ENCODE data around the gene GJC1. TPM values are rescaled to one million over a fixed set of nuclear protein-coding genes. Genes with fewer than 3 reads are reported as not detected.

GJC1 gene
- total RNA-seq = 109 TPM

GRCh38 chr17:44829523-44830358 lies at the start of gene GJC1:
TSS of gene GJC1 (minus strand) at chr17:44830287. CDS start at chr17:44805817, 24,470 bp downstream.

GRCh38 chr17:44847586-44847985 lies 17.5 kb upstream of the GJC1 start, which contains the start of gene HIGD1B:
TSS of gene HIGD1B (plus strand) at chr17:44847883. CDS start at chr17:44848153, 270 bp downstream.

GRCh38 chr17:44758414-44759085 lies 71.5 kb downstream of the GJC1 start, which contains the start of gene ADAM11:
TSS of gene ADAM11 (plus strand) at chr17:44758988. CDS start at chr17:44759200, 212 bp downstream.

Other genes starting within 250 kb of the GJC1 start
- 0.31 TPM for gene MEIOC, start 173.8 kb downstream of the GJC1 start, total RNA-seq
- gene CCDC43, start 140.5 kb downstream of the GJC1 start, total RNA-seq = 38.2 TPM
- 7.5 TPM for gene DBF4B, start 121.6 kb downstream of the GJC1 start, total RNA-seq
- 23.2 TPM for gene ADAM11, start 71.3 kb downstream of the GJC1 start, total RNA-seq
- gene HIGD1B, start 17.6 kb upstream of the GJC1 start, total RNA-seq = 1.3 TPM
- 128 TPM for gene EFTUD2, start 69.2 kb upstream of the GJC1 start, total RNA-seq
- 365 TPM for gene GFAP, start 85.2 kb upstream of the GJC1 start, total RNA-seq
- gene KIF18B, start 117.5 kb upstream of the GJC1 start, total RNA-seq = 2.2 TPM
- 2.2 TPM for gene C1QL1, start 138.0 kb upstream of the GJC1 start, total RNA-seq
- 65.4 TPM for gene DCAKD, start 221.3 kb upstream of the GJC1 start, total RNA-seq
- 91.7 TPM for gene NMT1, start 231.0 kb upstream of the GJC1 start, total RNA-seq

Measured in parietal lobe (tissue), 1 donor.